CD8-positive, alpha-beta memory T cell (primary cell): ENCODE data around the gene ADRA2B. TPM values are rescaled to one million over a fixed set of nuclear protein-coding genes. Genes with fewer than 3 reads are reported as not detected.
A peak's percentile ranks its signal among the peaks of the same experiment; 100 is the strongest.

ENCODE experiments used
- CTCF ChIA-PET: fragments of 350-600 bp; sonication (Branson Sonifier 250); formaldehyde crosslinking; loops from one replicate; lab custom pipeline; 2021; ENCODE audit warnings: antibody characterized with exemption; lab: Charles Lee
- POLR2A ChIA-PET: fragments of 350-600 bp; sonication (Branson Sonifier 250); formaldehyde crosslinking; loops from one replicate; lab custom pipeline; 2021; ENCODE audit warnings: antibody characterized with exemption; lab: Charles Lee
- DNase-seq, 5 donors: peaks; one replicate each; pipeline versions ENCODE4 v3.0.0 to v3.0.0-alpha.2; 2020 to 2022; ENCODE audit warnings: mixed read lengths in 1 of 5
- H3K27ac ChIP-seq: one replicate; pipeline ENCODE4 v1.7.0; 2013; ENCODE audit warnings: low read depth, mild to moderate bottlenecking, low read length, moderate library complexity
- H3K27me3 ChIP-seq: 2 replicates; pipeline ENCODE4 v1.7.0; 2013; ENCODE audit warnings: low read length, mild to moderate bottlenecking; ENCODE audit not compliant: insufficient read depth, poor library complexity, severe bottlenecking
- H3K36me3 ChIP-seq: 2 replicates; pipeline ENCODE4 v1.7.0; 2013; ENCODE audit warnings: mild to moderate bottlenecking, low read length, moderate library complexity; ENCODE audit not compliant: insufficient read depth
- H3K4me1 ChIP-seq: 2 replicates; pipeline ENCODE4 v1.7.0; 2013; ENCODE audit warnings: mild to moderate bottlenecking, low read length, moderate library complexity; ENCODE audit not compliant: insufficient read depth
- H3K4me3 ChIP-seq: 2 replicates; pipeline ENCODE4 v1.7.0; 2013; ENCODE audit warnings: mild to moderate bottlenecking, low read length
- H3K9me3 ChIP-seq: 2 replicates; pipeline ENCODE4 v1.7.0; 2013; ENCODE audit warnings: mild to moderate bottlenecking, low read length
- H3K27ac Mint-ChIP-seq, 8 donors: one replicate each; pipeline ENCODE4 v1.8.0; 2020 to 2021; ENCODE audit warnings: mixed read lengths in 8 of 8, mild to moderate bottlenecking in 6 of 8, inconsistent platforms in 3 of 8, moderate library complexity in 3 of 8
- H3K27me3 Mint-ChIP-seq, 2 donors: one replicate each; pipeline ENCODE4 v1.8.0; 2020 to 2021; ENCODE audit warnings: mixed read lengths in 2 of 2, mild to moderate bottlenecking in 1 of 2, moderate library complexity in 1 of 2
- H3K36me3 Mint-ChIP-seq, 3 donors: one replicate each; pipeline ENCODE4 v1.8.0; 2020 to 2021; ENCODE audit warnings: mixed read lengths in 3 of 3, inconsistent platforms in 1 of 3, mild to moderate bottlenecking in 1 of 3
- H3K4me1 Mint-ChIP-seq, 3 donors: one replicate each; pipeline ENCODE4 v1.8.0; 2020 to 2021; ENCODE audit warnings: mixed read lengths in 3 of 3, inconsistent platforms in 1 of 3, mild to moderate bottlenecking in 1 of 3
- H3K4me3 Mint-ChIP-seq, 7 donors: one replicate each; pipeline ENCODE4 v1.8.0; 2020 to 2021; ENCODE audit warnings: mixed read lengths in 7 of 7, mild to moderate bottlenecking in 6 of 7, moderate library complexity in 4 of 7, inconsistent platforms in 2 of 7
- H3K9me3 Mint-ChIP-seq, 5 donors: one replicate each; pipeline ENCODE4 v1.8.0; 2020 to 2022; ENCODE audit warnings: mixed read lengths in 5 of 5, mild to moderate bottlenecking in 3 of 5, moderate library complexity in 2 of 5, inconsistent platforms in 1 of 5
- polyA plus RNA-seq: library from polyadenylated mRNA; unstranded; fragments of 300-500 nt; fragmentation: Illumina TruSeq; gene quantifications from one replicate; pipeline ENCODE4 v1.2.3, GENCODE V29; 2021
- total RNA-seq, 2 experiments: library from RNA; stranded (reverse); gene quantifications; one replicate each; pipeline ENCODE4 v1.2.3, GENCODE V29; 2021

The ADRA2B gene
- total and polyA plus RNA-seq, 3 experiments from 2014 or later: 0.07 to 0.24 TPM; not detected in 1

DNA sequence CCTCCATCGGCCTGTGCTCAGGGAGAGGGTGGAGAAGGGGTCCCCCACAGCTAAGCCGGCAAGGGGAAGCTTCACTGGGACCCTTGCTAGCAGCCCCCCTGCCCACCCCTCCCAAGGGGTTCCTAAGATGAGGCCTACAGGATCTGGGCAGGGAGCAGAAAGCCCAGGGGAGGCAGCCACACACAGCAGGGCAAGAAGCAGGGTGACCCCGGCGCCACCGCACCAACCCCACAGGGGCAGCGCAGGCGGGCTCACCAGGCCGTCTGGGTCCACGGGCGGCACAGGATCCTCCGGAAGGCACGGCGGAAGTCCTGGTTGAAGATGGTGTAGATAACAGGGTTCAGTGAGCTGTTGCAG is 1.8 kb downstream of the ADRA2B start:
- no peak overlapping the region for H3K27ac Mint-ChIP-seq

DNA sequence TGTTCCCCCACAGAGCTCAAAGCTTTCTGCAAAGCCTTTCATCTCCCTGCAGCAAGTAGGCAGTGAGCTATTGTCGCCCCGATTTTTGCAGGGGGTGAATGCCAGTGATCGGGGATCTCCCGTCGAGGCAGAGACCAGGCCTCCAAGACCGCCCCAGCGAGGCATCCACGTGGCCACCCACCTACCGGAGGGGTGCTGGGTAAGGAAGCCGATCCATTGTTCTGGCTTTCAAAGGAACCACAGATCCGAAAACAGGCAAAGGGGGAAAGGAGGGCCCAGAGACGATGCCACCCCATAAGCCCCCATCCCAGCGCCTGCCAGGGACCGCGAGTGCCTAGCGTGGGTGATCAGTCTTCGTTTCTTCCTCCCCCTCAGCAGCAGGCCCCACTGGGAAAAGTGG is 2.4 kb downstream of the ADRA2B start:
- no peaks in the 10 kb centered on the region for H3K27me3 ChIP-seq
- POLR2A ChIA-PET: no interaction called here
- H3K4me1 ChIP-seq: peaks cover 7% of the 10 kb centered on the region
- no peaks in the 10 kb centered on the region for H3K36me3 ChIP-seq
- H3K36me3 Mint-ChIP-seq: no peaks in the 10 kb centered on the region
- no peak for DNase-seq
- no peak overlapping the region for H3K27ac ChIP-seq
- peak overlapping the region in 1 of 7 donors; percentile 52 for H3K4me3 Mint-ChIP-seq
- H3K9me3 ChIP-seq: no peaks in the 10 kb centered on the region
- H3K27ac Mint-ChIP-seq: no peak overlapping the region
- H3K4me1 Mint-ChIP-seq: peaks cover 9 to 16% (median 11%) of the 10 kb centered on the region in 3 donors
- peaks cover 0 to 2% (median 0%) of the 10 kb centered on the region in 5 donors for H3K9me3 Mint-ChIP-seq
- CTCF ChIA-PET: interaction anchor here (0.6 to 2.2 kb wide), 2 partner anchors 59 to 60 kb away, joined by 3 to 7 read pairs; no protein-coding TSS in a partner anchor
- peaks cover 2 to 4% of the 10 kb centered on the region in 2 donors for H3K27me3 Mint-ChIP-seq
- H3K4me3 ChIP-seq: no peak overlapping the region

More for the DNA sequence above, 1.8 kb downstream of the ADRA2B start:
- Histone ChIP-seq H3K4me3 (no peak overlapping the region), H3K9me3 (no peaks in the 10 kb centered on the region), H3K4me1 (peaks cover 7% of the 10 kb centered on the region), H3K36me3 (no peaks in the 10 kb centered on the region), H3K27me3 (no peaks in the 10 kb centered on the region), H3K27ac (no peak overlapping the region)
- Mint-ChIP-seq H3K36me3 (no peaks in the 10 kb centered on the region), H3K4me3 (peak overlapping the region in 4 of 7 donors; percentile 37 to 56 (median 49)), H3K9me3 (peaks cover 0 to 2% (median 0%) of the 10 kb centered on the region in 5 donors), H3K27me3 (peaks cover 4 to 6% of the 10 kb centered on the region in 2 donors), H3K4me1 (peaks cover 9 to 16% (median 11%) of the 10 kb centered on the region in 3 donors)
- ChIA-PET POLR2A (no interaction called here), CTCF (interaction anchor here (2.2 kb wide), 1 partner anchor 60 kb away, joined by 7 read pairs; no protein-coding TSS in a partner anchor)
- no peak for DNase-seq

DNA sequence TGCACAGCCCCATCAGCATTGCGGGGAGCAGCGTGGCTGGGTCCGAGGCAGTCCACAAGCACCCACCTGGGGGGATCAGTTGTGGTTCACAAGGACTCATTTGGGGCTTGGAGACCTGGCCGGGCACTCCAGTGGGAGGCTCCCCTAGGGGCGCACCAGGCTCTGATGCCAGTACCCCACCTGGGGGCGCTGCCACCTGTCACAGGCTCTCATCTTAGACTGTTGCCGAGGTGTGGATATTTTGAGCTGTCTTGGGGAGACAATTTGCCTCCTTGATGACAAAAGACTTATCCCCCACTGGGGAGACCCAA is 3.0 kb downstream of the ADRA2B start:
- no peak overlapping the region for H3K4me3 Mint-ChIP-seq
- no peaks in the 10 kb centered on the region for H3K36me3 ChIP-seq
- no peak for DNase-seq
- CTCF ChIA-PET: interaction anchor here (0.6 to 2.2 kb wide), 5 partner anchors 10 to 121 kb away, joined by 3 to 8 read pairs (median 3); no protein-coding TSS in a partner anchor
- peaks cover 0 to 2% of the 10 kb centered on the region in 2 donors for H3K27me3 Mint-ChIP-seq
- H3K27ac ChIP-seq: no peak overlapping the region
- no peaks in the 10 kb centered on the region for H3K36me3 Mint-ChIP-seq
- H3K27me3 ChIP-seq: no peaks in the 10 kb centered on the region
- POLR2A ChIA-PET: no interaction called here
- no peak overlapping the region for H3K4me3 ChIP-seq
- no peaks in the 10 kb centered on the region for H3K9me3 ChIP-seq
- H3K9me3 Mint-ChIP-seq: peaks cover 0 to 2% (median 0%) of the 10 kb centered on the region in 5 donors
- H3K4me1 Mint-ChIP-seq: peaks cover 9 to 16% (median 11%) of the 10 kb centered on the region in 3 donors
- peak overlapping the region in 2 of 8 donors; percentile 36 to 61 for H3K27ac Mint-ChIP-seq
- peaks cover 7% of the 10 kb centered on the region for H3K4me1 ChIP-seq

DNA sequence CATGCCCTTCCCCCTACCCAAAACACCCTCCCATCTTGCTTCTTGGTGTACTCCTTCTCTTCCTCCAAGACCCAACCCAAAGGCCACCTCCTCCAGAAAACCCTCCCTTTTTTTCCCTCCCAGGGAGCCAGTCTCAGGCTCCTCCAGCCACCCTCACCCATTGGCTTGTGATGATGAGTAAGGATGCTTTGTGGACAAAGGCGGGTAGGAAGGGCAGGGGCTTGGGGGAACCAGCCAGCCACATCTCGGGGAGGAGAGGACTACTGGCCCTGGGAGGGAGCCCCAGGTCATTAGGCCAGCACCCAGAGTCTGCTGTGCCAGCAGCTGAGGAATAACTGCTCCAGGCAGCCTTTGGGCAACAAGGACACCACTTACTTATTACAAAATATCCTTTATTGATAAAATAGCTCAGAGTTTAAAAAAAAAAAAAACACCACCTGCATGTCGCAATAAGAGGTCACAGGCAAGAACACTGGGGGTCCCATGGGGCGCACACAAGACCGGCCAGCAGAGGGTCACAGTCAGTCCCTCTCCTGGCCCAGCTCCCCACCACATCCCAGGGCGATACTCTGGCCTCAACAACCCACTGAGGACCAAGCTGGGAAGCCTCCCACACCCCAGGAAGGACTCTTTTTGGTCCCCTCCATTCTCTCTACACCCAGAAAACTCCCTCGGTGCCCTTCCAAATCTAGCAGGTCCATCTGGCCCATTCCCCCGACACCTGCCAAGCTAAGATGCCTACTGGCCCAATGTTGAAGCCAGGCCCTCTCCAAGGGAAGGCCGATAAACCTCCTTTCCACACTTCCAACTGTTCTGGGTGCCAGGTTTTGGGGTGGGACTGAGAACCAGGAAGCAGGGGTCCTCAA is 3.6 kb downstream of the ADRA2B start:
- Histone ChIP-seq H3K9me3 (no peaks in the 10 kb centered on the region), H3K36me3 (no peaks in the 10 kb centered on the region), H3K27me3 (no peaks in the 10 kb centered on the region), H3K4me1 (peaks cover 7% of the 10 kb centered on the region), H3K4me3 (no peak overlapping the region), H3K27ac (no peak overlapping the region)
- Mint-ChIP-seq H3K9me3 (peaks cover 0 to 2% (median 0%) of the 10 kb centered on the region in 5 donors), H3K4me1 (peaks cover 9 to 14% (median 10%) of the 10 kb centered on the region in 3 donors), H3K27me3 (peaks cover 0 to 2% of the 10 kb centered on the region in 2 donors), H3K27ac (no peak overlapping the region), H3K4me3 (no peak overlapping the region), H3K36me3 (no peaks in the 10 kb centered on the region)
- POLR2A ChIA-PET: no interaction called here
- DNase-seq: no peak
- CTCF ChIA-PET: interaction anchor here (1.0 to 1.9 kb wide), 3 partner anchors 10 to 120 kb away, joined by 3 to 8 read pairs (median 3); no protein-coding TSS in a partner anchor

DNA sequence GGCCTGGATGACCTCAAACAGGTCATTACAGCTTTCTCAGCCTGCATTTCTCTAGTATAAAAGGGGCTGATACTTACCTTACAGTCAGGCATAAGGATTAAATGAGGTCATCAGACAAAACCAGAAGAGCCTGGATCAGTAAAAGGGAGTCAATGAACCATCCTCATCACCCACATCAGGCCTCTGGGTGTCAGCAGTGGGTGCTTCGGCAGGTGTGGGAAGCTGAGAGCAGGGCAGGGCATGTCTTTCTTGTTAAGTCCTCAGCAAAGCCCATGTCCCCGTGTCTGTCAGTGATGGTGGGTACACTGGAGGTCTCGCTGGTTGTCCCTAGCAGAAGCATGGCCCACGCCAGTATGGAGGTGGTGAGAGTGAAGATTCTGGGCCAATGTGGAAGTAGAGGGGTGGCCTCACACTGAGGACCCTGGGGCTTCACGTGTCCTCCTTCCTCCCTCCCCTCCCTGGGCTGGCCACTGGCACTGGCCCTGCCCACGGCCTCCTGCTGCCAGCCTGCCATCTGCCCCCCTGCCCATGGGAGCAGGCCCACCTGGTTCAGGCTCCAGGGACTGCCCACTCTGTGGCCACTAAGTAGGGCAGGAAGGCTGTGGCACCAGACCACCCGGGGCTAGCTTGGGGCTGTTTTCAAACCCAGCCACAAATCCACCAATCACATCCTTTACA is 4.4 kb downstream of the ADRA2B start:
- Histone ChIP-seq H3K4me1 (no peaks in the 10 kb centered on the region), H3K4me3 (no peak overlapping the region), H3K27me3 (no peaks in the 10 kb centered on the region), H3K36me3 (no peaks in the 10 kb centered on the region), H3K27ac (no peak overlapping the region), H3K9me3 (no peaks in the 10 kb centered on the region)
- Mint-ChIP-seq H3K27ac (peak overlapping the region in 2 of 8 donors; percentile 17 to 41), H3K9me3 (peaks cover 0 to 2% (median 0%) of the 10 kb centered on the region in 5 donors), H3K4me3 (no peak overlapping the region), H3K27me3 (peaks cover 0 to 2% of the 10 kb centered on the region in 2 donors), H3K36me3 (no peaks in the 10 kb centered on the region), H3K4me1 (peaks cover 5 to 8% (median 5%) of the 10 kb centered on the region in 3 donors)
- ChIA-PET CTCF (interaction anchor here (1.9 kb wide), 1 partner anchor 63 kb away, joined by 8 read pairs; no protein-coding TSS in a partner anchor), POLR2A (no interaction called here)
- DNase-seq: no peak

DNA sequence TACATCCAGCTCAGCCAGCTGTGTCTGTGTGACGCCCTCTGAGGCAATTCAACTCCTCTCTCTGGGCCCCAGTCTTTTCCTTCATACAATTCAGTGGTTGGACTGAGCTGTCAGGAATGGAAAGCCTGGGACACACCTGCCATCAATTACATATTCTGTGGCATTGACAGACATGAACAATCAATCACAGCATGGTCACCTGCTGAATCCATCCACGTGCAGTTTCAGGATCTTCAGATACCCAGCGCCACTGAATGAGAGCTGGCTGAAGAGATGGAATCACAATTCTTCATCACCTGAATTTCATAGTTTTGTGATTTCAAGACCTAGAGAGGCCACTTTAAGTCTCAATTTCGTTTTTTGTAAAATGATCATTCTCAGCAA is 5.1 kb downstream of the ADRA2B start:
- no peaks in the 10 kb centered on the region for H3K4me1 ChIP-seq
- no peak overlapping the region for H3K4me3 ChIP-seq
- no peaks in the 10 kb centered on the region for H3K27me3 ChIP-seq
- ChIA-PET POLR2A (no interaction called here), CTCF (interaction anchor here (1.9 kb wide), 1 partner anchor 64 kb away, joined by 8 read pairs; no protein-coding TSS in a partner anchor)
- H3K27me3 Mint-ChIP-seq: peaks cover 0 to 2% of the 10 kb centered on the region in 2 donors
- H3K4me1 Mint-ChIP-seq: peaks cover 5 to 8% (median 5%) of the 10 kb centered on the region in 3 donors
- no peak overlapping the region for H3K4me3 Mint-ChIP-seq
- no peaks in the 10 kb centered on the region for H3K9me3 ChIP-seq
- DNase-seq: no peak
- H3K36me3 ChIP-seq: no peaks in the 10 kb centered on the region
- peaks cover 0 to 2% (median 2%) of the 10 kb centered on the region in 5 donors for H3K9me3 Mint-ChIP-seq
- no peak overlapping the region for H3K27ac ChIP-seq
- H3K36me3 Mint-ChIP-seq: no peaks in the 10 kb centered on the region
- no peak overlapping the region for H3K27ac Mint-ChIP-seq

DNA sequence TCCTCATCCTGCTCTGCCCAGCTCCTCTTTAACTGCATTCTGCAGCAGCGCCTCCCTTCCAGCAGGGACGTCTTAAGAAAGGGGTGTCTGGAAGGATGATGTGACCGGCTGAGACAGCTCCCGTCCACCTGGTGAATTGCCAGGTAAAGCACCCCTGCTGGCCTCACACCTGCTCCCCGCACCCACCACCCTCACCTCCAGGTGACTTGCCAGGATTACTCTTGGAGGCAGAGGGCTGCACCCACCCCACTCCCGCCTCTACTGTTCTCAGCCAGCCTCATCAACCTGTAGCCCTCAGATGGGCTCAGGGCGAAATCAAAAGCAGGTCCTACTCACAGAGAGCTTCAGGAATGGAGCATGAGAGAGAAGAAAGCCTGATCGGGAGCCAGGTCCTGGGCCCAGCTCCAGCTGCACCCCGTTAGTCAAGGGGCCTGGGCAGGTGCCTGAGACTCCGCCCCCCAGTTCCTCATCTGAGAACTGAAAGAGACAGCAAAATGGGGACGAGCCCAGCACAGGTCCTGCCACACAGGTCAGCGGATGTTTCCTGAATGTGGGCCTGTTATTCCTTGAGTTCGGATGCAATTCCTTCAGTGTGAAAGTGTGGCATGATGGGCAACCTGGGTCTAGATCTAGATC is 5.6 kb downstream of the ADRA2B start:
- Histone ChIP-seq H3K4me1 (no peaks in the 10 kb centered on the region), H3K36me3 (no peaks in the 10 kb centered on the region), H3K4me3 (no peak overlapping the region), H3K9me3 (no peaks in the 10 kb centered on the region), H3K27me3 (no peaks in the 10 kb centered on the region), H3K27ac (no peak overlapping the region)
- H3K27ac Mint-ChIP-seq: no peak overlapping the region
- no peak overlapping the region for H3K4me3 Mint-ChIP-seq
- ChIA-PET POLR2A (no interaction called here), CTCF (interaction anchor here (1.9 kb wide), 1 partner anchor 64 kb away, joined by 5 read pairs; no protein-coding TSS in a partner anchor)
- no peak for DNase-seq
- peaks cover 0 to 1% (median 0%) of the 10 kb centered on the region in 3 donors for H3K36me3 Mint-ChIP-seq
- peaks cover 0 to 2% of the 10 kb centered on the region in 2 donors for H3K27me3 Mint-ChIP-seq
- peaks cover 4 to 6% (median 5%) of the 10 kb centered on the region in 3 donors for H3K4me1 Mint-ChIP-seq
- H3K9me3 Mint-ChIP-seq: peaks cover 0 to 5% (median 2%) of the 10 kb centered on the region in 5 donors
